Effector memory CD8-positive, alpha-beta T cell (primary cell): ENCODE results near the gene ZNF414.

Source experiments
- ATAC-seq: fragments of 150-1000 bp; cut with Tn5 transposase; replicated peaks from 2 replicates; pipeline ENCODE4 v1.10.0; 2021; ENCODE audit warnings: mild to moderate bottlenecking, moderate library complexity
- DNase-seq, 3 experiments: peaks; one replicate each; pipeline ENCODE4 v3.0.0; 2021
- H3K27ac Mint-ChIP-seq, 2 donors: one replicate each; pipeline ENCODE4 v1.8.0; 2022; ENCODE audit warnings: mild to moderate bottlenecking in 2 of 2, mixed read lengths in 2 of 2, moderate library complexity in 2 of 2
- H3K27me3 Mint-ChIP-seq, 2 donors: one replicate each; pipeline ENCODE4 v1.8.0; 2022; ENCODE audit warnings: mixed read lengths in 2 of 2
- H3K36me3 Mint-ChIP-seq: one replicate; pipeline ENCODE4 v1.8.0; 2022; ENCODE audit warnings: mild to moderate bottlenecking, moderate library complexity, mixed read lengths; ENCODE audit not compliant: insufficient read depth
- H3K4me1 Mint-ChIP-seq, 2 donors: one replicate each; pipeline ENCODE4 v1.8.0; 2022; ENCODE audit warnings: low read depth in 2 of 2, mixed read lengths in 2 of 2
- H3K4me3 Mint-ChIP-seq, 2 donors: one replicate each; pipeline ENCODE4 v1.8.0; 2022; ENCODE audit warnings: mild to moderate bottlenecking in 2 of 2, mixed read lengths in 2 of 2, moderate library complexity in 2 of 2
- H3K9me3 Mint-ChIP-seq, 2 donors: one replicate each; pipeline ENCODE4 v1.8.0; 2022; ENCODE audit warnings: mixed read lengths in 2 of 2

Gene ZNF414

DNA sequence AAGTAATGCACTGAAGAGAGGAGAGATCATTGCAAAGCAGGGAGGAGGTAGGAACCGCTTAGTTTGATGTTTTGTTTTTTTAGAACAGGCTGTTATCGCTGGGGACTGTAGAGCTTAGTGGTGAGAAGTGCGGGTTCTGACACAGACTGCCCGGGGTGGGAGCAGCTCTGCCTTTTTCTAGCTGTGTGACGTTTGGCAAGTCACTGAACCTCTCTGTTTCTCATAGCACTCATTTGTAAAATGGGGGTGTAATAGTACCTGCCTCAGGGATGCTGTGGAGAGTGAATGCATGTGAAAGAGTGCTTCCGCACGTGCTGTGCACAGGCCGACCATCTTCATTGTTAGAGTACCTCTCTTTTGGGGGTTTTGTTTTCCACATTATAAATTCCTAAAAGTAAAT is 30.8 kb downstream of the ZNF414 start:
- H3K27me3 Mint-ChIP-seq: no peaks in the 10 kb centered on the region
- DNase-seq: no peak
- no peak overlapping the region for H3K27ac Mint-ChIP-seq
- no peak for ATAC-seq
- no peaks in the 10 kb centered on the region for H3K9me3 Mint-ChIP-seq
- no peak overlapping the region for H3K4me3 Mint-ChIP-seq
- peaks cover 47 to 55% of the 10 kb centered on the region in 2 donors for H3K4me1 Mint-ChIP-seq
- H3K36me3 Mint-ChIP-seq: peaks cover 95% of the 10 kb centered on the region

- Mint-ChIP-seq H3K4me3 (no peak overlapping the region), H3K9me3 (no peaks in the 10 kb centered on the region), H3K4me1 (peaks cover 47 to 55% of the 10 kb centered on the region in 2 donors), H3K27me3 (no peaks in the 10 kb centered on the region), H3K27ac (no peak overlapping the region), H3K36me3 (peaks cover 95% of the 10 kb centered on the region)
- ATAC-seq: no peak
- no peak for DNase-seq
Measured at GRCh38 chr19:8482696-8483095, 31.3 kb downstream of the ZNF414 start.

- H3K36me3 Mint-ChIP-seq: peaks cover 89% of the 10 kb centered on the region
- H3K9me3 Mint-ChIP-seq: no peaks in the 10 kb centered on the region
- ATAC-seq: no peak
- H3K4me3 Mint-ChIP-seq: no peak overlapping the region
- no peaks in the 10 kb centered on the region for H3K27me3 Mint-ChIP-seq
- H3K4me1 Mint-ChIP-seq: peaks cover 38 to 46% of the 10 kb centered on the region in 2 donors
- no peak for DNase-seq
- H3K27ac Mint-ChIP-seq: peak overlapping the region; percentile 54 to 65
Measured at GRCh38 chr19:8481616-8482015, 32.4 kb downstream of the ZNF414 start.

- Mint-ChIP-seq H3K27me3 (no peaks in the 10 kb centered on the region), H3K4me1 (peaks cover 38 to 46% of the 10 kb centered on the region in 2 donors), H3K9me3 (no peaks in the 10 kb centered on the region), H3K36me3 (peaks cover 88% of the 10 kb centered on the region), H3K4me3 (peak overlapping the region in 1 of 2 donors; percentile 28), H3K27ac (peak overlapping the region; percentile 54 to 65)
- ATAC-seq (no peak), DNase-seq (no peak)
Measured at GRCh38 chr19:8481201-8481600, 32.8 kb downstream of the ZNF414 start.

DNA sequence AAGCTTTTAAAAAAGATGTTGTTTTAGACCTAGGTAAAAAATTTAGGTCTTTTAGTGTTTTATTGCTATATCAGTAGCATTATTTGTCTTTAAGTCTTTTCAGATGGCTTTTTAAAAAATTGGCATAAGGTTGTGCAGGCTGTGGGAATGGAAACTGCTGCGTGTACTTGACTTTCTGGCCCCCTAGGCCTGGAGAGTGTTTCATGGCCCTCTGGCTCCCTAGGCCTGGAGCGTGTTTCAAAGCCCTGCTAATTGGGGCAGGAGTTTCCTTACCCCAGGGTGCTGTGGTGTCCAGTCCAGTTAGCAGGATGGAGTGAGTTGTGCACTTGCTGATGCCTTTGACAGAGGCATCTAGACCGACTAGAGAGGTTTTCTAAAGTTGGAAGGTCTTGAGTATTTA is 35.4 kb downstream of the ZNF414 start:
- DNase-seq (no peak), ATAC-seq (no peak)
- H3K4me1 Mint-ChIP-seq: peaks cover 41 to 49% of the 10 kb centered on the region in 2 donors
- peak overlapping the region; percentile 72 to 78 for H3K27ac Mint-ChIP-seq
- H3K36me3 Mint-ChIP-seq: peaks cover 88% of the 10 kb centered on the region
- H3K27me3 Mint-ChIP-seq: no peaks in the 10 kb centered on the region
- H3K4me3 Mint-ChIP-seq: peak overlapping the region in 1 of 2 donors; percentile 53
- H3K9me3 Mint-ChIP-seq: no peaks in the 10 kb centered on the region

- Mint-ChIP-seq H3K27me3 (no peaks in the 10 kb centered on the region), H3K36me3 (peaks cover 88% of the 10 kb centered on the region), H3K27ac (peak overlapping the region; percentile 4 to 72), H3K9me3 (no peaks in the 10 kb centered on the region), H3K4me1 (peaks cover 41 to 53% of the 10 kb centered on the region in 2 donors), H3K4me3 (peak overlapping the region; percentile 24 to 32)
- DNase-seq (no peak), ATAC-seq (peak; percentile 52)
Measured at GRCh38 chr19:8477889-8478288, 36.1 kb downstream of the ZNF414 start.

GRCh38 chr19:8476524-8476923 is 37.4 kb downstream of the ZNF414 start:
- Mint-ChIP-seq H3K4me1 (peaks cover 35 to 41% of the 10 kb centered on the region in 2 donors), H3K27me3 (no peaks in the 10 kb centered on the region), H3K36me3 (peaks cover 88% of the 10 kb centered on the region), H3K27ac (peak overlapping the region; percentile 62 to 86), H3K4me3 (peak overlapping the region in 1 of 2 donors; percentile 19), H3K9me3 (no peaks in the 10 kb centered on the region)
- ATAC-seq (no peak), DNase-seq (no peak)

GRCh38 chr19:8475005-8475404 is 39.0 kb downstream of the ZNF414 start:
- Mint-ChIP-seq H3K27me3 (no peaks in the 10 kb centered on the region), H3K9me3 (no peaks in the 10 kb centered on the region), H3K4me3 (no peak overlapping the region), H3K36me3 (peaks cover 87% of the 10 kb centered on the region), H3K4me1 (peaks cover 27 to 33% of the 10 kb centered on the region in 2 donors), H3K27ac (no peak overlapping the region)
- no peak for ATAC-seq
- DNase-seq: no peak

DNA sequence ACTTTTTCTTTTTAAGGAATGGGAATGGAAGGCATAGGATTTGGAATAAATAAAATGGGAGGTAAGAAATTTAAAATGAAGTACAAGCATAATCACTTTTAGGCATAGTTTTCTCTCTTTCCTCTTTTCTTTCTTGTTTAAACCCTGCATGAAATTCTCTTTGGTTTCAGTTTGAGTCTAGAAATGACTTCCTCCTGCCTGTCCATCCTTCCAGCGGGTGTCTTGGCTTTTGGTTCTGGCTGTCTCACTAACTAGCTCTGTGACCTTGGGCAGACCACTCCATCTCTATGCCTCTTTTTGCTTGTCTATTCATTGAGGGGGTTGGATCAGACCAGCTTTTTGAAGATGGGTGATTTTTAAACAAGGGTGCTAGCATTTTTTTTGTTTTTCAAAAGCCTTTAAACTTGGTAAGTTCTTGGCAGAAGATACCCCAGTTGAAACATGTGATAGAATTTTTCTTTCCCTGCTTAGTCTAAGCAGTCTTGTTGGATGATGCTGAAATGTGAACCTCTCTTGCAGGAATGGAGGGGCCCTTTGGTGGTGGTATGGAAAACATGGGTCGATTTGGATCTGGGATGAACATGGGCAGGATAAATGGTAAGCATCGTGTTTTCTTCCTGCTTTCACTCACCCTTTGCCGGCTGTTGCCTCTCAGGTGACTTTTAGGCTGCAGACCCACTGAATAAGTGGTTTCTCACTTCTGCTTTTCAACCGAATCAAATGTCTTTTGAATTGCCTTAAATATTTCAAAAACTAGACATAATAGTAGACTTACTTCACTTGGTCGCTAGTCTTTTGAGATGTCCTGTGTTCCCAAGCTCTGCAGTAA is 40.1 kb downstream of the ZNF414 start:
- ATAC-seq: no peak
- peaks cover 90% of the 10 kb centered on the region for H3K36me3 Mint-ChIP-seq
- DNase-seq: no peak
- H3K27ac Mint-ChIP-seq: peak overlapping the region in 1 of 2 donors; percentile 80
- no peaks in the 10 kb centered on the region for H3K9me3 Mint-ChIP-seq
- H3K4me1 Mint-ChIP-seq: peaks cover 27 to 29% of the 10 kb centered on the region in 2 donors
- H3K4me3 Mint-ChIP-seq: no peak overlapping the region
- no peaks in the 10 kb centered on the region for H3K27me3 Mint-ChIP-seq

GRCh38 chr19:8469613-8470368 is 44.2 kb downstream of the ZNF414 start:
- Mint-ChIP-seq H3K9me3 (no peaks in the 10 kb centered on the region), H3K36me3 (peaks cover 97% of the 10 kb centered on the region), H3K27me3 (no peaks in the 10 kb centered on the region), H3K4me3 (no peak overlapping the region), H3K27ac (peak overlapping the region in 1 of 2 donors; percentile 24), H3K4me1 (peaks cover 13 to 22% of the 10 kb centered on the region in 2 donors)
- DNase-seq: no peak
- no peak for ATAC-seq

- Mint-ChIP-seq H3K36me3 (peaks cover 97% of the 10 kb centered on the region), H3K27ac (peak overlapping the region; percentile 19 to 24), H3K27me3 (no peaks in the 10 kb centered on the region), H3K4me1 (peaks cover 13 to 21% of the 10 kb centered on the region in 2 donors), H3K4me3 (no peak overlapping the region), H3K9me3 (no peaks in the 10 kb centered on the region)
- ATAC-seq: no peak
- DNase-seq: no peak
Measured at GRCh38 chr19:8468761-8469373, 45.1 kb downstream of the ZNF414 start.

- DNase-seq (no peak), ATAC-seq (no peak)
- H3K27ac Mint-ChIP-seq: peak overlapping the region; percentile 19 to 86
- H3K4me3 Mint-ChIP-seq: no peak overlapping the region
- H3K9me3 Mint-ChIP-seq: no peaks in the 10 kb centered on the region
- no peaks in the 10 kb centered on the region for H3K27me3 Mint-ChIP-seq
- peaks cover 13 to 18% of the 10 kb centered on the region in 2 donors for H3K4me1 Mint-ChIP-seq
- peaks cover 97% of the 10 kb centered on the region for H3K36me3 Mint-ChIP-seq
Measured at GRCh38 chr19:8468124-8468523, 45.8 kb downstream of the ZNF414 start.

DNA sequence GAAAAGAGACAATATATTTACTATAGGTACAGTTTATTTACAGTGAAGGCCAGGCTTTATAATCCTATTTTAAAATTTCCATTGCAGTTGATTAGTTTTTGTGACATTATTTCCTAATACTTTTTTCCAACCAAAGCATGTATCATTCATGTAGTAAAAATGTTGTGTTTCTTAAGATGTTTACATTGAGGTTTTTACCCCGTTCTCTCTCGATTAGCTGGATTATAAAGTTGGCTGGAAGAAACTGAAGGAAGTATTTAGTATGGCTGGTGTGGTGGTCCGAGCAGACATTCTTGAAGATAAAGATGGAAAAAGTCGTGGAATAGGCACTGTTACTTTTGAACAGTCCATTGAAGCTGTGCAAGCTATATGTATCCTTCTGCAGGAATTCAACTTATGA is 47.9 kb downstream of the ZNF414 start:
- ATAC-seq (no peak), DNase-seq (no peak)
- peak overlapping the region in 1 of 2 donors; percentile 86 for H3K27ac Mint-ChIP-seq
- peaks cover 21 to 33% of the 10 kb centered on the region in 2 donors for H3K4me1 Mint-ChIP-seq
- no peak overlapping the region for H3K4me3 Mint-ChIP-seq
- H3K36me3 Mint-ChIP-seq: peaks cover 86% of the 10 kb centered on the region
- no peaks in the 10 kb centered on the region for H3K9me3 Mint-ChIP-seq
- H3K27me3 Mint-ChIP-seq: no peaks in the 10 kb centered on the region
